BE2C (cell line): ENCODE measurements around the gene SCAMP4.

ENCODE experiments used
- DNase-seq: peaks from one replicate; pipeline ENCODE4 v3.0.0-alpha.2; 2020
- H3K27me3 ChIP-seq: fragments of 250-450 bp; sonication (Bioruptor Pico); 2 replicates; pipeline ENCODE4 v1.5.1; 2020; ENCODE audit warnings: mild to moderate bottlenecking
- H3K36me3 ChIP-seq: fragments of 250-450 bp; sonication (Bioruptor Pico); 2 replicates; pipeline ENCODE4 v1.5.1; 2020; ENCODE audit warnings: mild to moderate bottlenecking
- H3K4me1 ChIP-seq: fragments of 250-450 bp; sonication (Bioruptor Pico); 2 replicates; pipeline ENCODE4 v1.5.1; 2020
- H3K4me3 ChIP-seq: 2 replicates; pipeline ENCODE4 v1.5.1; 2011; ENCODE audit warnings: low read depth, low read length
- H3K9me3 ChIP-seq: fragments of 250-450 bp; sonication (Bioruptor Pico); 2 replicates; pipeline ENCODE4 v1.5.1; 2020
- CTCF ChIP-seq: IDR thresholded peaks from 2 replicates; pipeline ENCODE4 v1.5.1; 2012; ENCODE audit warnings: mild to moderate bottlenecking, low read depth, low read length

The SCAMP4 gene

GRCh38 chr19:1950640-1951039, 45.4 kb downstream of the SCAMP4 start:
- no peaks in the 10 kb centered on the region for H3K4me1 ChIP-seq
- H3K9me3 ChIP-seq = no peaks in the 10 kb centered on the region
- no peak overlapping the region for H3K4me3 ChIP-seq
- peaks cover 26% of the 10 kb centered on the region for H3K36me3 ChIP-seq
- DNase-seq = no peak
- no peak for TF ChIP-seq CTCF
- no peaks in the 10 kb centered on the region for H3K27me3 ChIP-seq

- no peak for DNase-seq
- Histone ChIP-seq H3K36me3 (peaks cover 22% of the 10 kb centered on the region), H3K9me3 (no peaks in the 10 kb centered on the region), H3K27me3 (no peaks in the 10 kb centered on the region), H3K4me1 (no peaks in the 10 kb centered on the region), H3K4me3 (no peak overlapping the region)
- TF ChIP-seq CTCF = no peak
These were observed 47.4 kb downstream of the SCAMP4 start for GRCh38 chr19:1952635-1953034.

- Histone ChIP-seq H3K4me1 (no peaks in the 10 kb centered on the region), H3K9me3 (no peaks in the 10 kb centered on the region), H3K36me3 (peaks cover 22% of the 10 kb centered on the region), H3K4me3 (no peak overlapping the region), H3K27me3 (no peaks in the 10 kb centered on the region)
- no peak for DNase-seq
- TF ChIP-seq CTCF = no peak
These were observed 47.8 kb downstream of the SCAMP4 start for GRCh38 chr19:1953037-1953436.

GRCh38 chr19:1953441-1954094, 48.4 kb downstream of the SCAMP4 start:
- TF ChIP-seq CTCF = no peak
- no peaks in the 10 kb centered on the region for H3K9me3 ChIP-seq
- H3K4me1 ChIP-seq = no peaks in the 10 kb centered on the region

GRCh38 chr19:1954532-1954933, 49.3 kb downstream of the SCAMP4 start:
- no peak for TF ChIP-seq CTCF
- H3K27me3 ChIP-seq = no peaks in the 10 kb centered on the region
- H3K4me1 ChIP-seq = no peaks in the 10 kb centered on the region
- no peak overlapping the region for H3K4me3 ChIP-seq
- DNase-seq = no peak
- H3K9me3 ChIP-seq = no peaks in the 10 kb centered on the region
- H3K36me3 ChIP-seq = peaks cover 19% of the 10 kb centered on the region

More at GRCh38 chr19:1953441-1954094, 48.4 kb downstream of the SCAMP4 start:
- H3K4me3 ChIP-seq = no peak overlapping the region
- peaks cover 22% of the 10 kb centered on the region for H3K36me3 ChIP-seq
- H3K27me3 ChIP-seq = no peaks in the 10 kb centered on the region
- no peak for DNase-seq

GRCh38 chr19:1955171-1956121, 50.2 kb downstream of the SCAMP4 start:
- DNase-seq = no peak

More at GRCh38 chr19:1955171-1956121, 50.2 kb downstream of the SCAMP4 start:
- no peak for TF ChIP-seq CTCF
- H3K9me3 ChIP-seq = no peaks in the 10 kb centered on the region
- H3K4me1 ChIP-seq = no peaks in the 10 kb centered on the region
- peaks cover 12% of the 10 kb centered on the region for H3K36me3 ChIP-seq
- no peak overlapping the region for H3K4me3 ChIP-seq
- H3K27me3 ChIP-seq = no peaks in the 10 kb centered on the region
